OCI-LY1 (cell line): ENCODE data around the gene CCT6B.

Experiments
- EZH2 ChIP-seq: fragments of 200-600 bp; sonication (generic), shearing (Covaris generic); IDR thresholded peaks from 2 replicates; pipeline ENCODE4 v1.8.0; 2017; ENCODE audit warnings: borderline replicate concordance, mixed run types, mild to moderate bottlenecking, antibody characterized with exemption, low read length, moderate library complexity, mixed read lengths
- TF ChIP-seq, protein P1 (sequence below): fragments of 200-600 bp; sonication (generic), shearing (Covaris generic); IDR thresholded peaks from 2 replicates; pipeline ENCODE4 v1.5.1; 2017; ENCODE audit warnings: mild to moderate bottlenecking, antibody characterized with exemption, low read length, moderate library complexity, mixed read lengths

DNA sequence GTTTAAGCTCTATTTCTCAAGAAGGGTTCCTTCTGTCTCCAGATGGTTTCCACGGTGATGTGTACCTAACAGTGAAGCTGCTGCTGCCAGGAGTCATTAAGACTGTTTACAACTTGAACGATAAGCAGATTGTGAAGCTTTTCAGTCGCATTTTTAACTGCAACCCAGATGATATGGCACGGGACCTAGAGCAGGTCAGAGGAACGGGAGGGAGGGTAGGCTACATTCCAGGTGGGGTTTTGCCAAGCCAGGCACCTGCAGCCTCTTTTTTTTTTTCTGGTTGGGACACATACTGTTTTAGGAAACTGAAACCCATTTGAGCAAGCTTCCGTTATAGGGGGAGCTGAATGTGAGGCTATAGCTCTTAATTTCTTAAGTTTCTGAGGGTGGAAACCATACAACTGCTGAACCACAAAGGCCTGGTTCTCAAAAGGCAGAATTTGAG is 29.7 kb upstream of the CCT6B start:
- TF ChIP-seq, protein P1, sequence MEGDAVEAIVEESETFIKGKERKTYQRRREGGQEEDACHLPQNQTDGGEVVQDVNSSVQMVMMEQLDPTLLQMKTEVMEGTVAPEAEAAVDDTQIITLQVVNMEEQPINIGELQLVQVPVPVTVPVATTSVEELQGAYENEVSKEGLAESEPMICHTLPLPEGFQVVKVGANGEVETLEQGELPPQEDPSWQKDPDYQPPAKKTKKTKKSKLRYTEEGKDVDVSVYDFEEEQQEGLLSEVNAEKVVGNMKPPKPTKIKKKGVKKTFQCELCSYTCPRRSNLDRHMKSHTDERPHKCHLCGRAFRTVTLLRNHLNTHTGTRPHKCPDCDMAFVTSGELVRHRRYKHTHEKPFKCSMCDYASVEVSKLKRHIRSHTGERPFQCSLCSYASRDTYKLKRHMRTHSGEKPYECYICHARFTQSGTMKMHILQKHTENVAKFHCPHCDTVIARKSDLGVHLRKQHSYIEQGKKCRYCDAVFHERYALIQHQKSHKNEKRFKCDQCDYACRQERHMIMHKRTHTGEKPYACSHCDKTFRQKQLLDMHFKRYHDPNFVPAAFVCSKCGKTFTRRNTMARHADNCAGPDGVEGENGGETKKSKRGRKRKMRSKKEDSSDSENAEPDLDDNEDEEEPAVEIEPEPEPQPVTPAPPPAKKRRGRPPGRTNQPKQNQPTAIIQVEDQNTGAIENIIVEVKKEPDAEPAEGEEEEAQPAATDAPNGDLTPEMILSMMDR, result no peak
- TF ChIP-seq EZH2, result no peak
